ENCODE data around the gene PSME1. TPM values are rescaled to one million over a fixed set of nuclear protein-coding genes. Genes with fewer than 3 reads are reported as not detected.

PSME1 gene
- total RNA-seq, 2 experiments from 2014 or later, result 149 to 187 TPM

GRCh38 chr14:24186831-24187538, 51.0 kb downstream of the PSME1 start:
- Histone ChIP-seq H4K20me1 (ENCODE audit: insufficient read depth, low read length) (no peaks in the 10 kb centered on the region), H3K9me2 (ENCODE audit: insufficient read depth, low read length) (no peaks in the 10 kb centered on the region), H3K4me1 (ENCODE audit: insufficient read depth, low read length, poor library complexity, severe bottlenecking) (peaks cover 16% of the 10 kb centered on the region), H3K79me2 (ENCODE audit: insufficient read depth, low read depth, low read length) (peaks cover 11% of the 10 kb centered on the region; the same call in 1 of the 2 replicates), H3K4me3 (ENCODE audit: low read depth, low read length, poor library complexity, severe bottlenecking) (peak overlapping the region; percentile 85), H2AFZ (ENCODE audit: low read length) (no peak overlapping the region), H3K27ac (ENCODE audit: low read depth, low read length, poor library complexity, severe bottlenecking) (no peak overlapping the region), H3K36me3 (ENCODE audit: insufficient read depth, low read length) (peaks cover 58% of the 10 kb centered on the region), H3K9me3 (ENCODE audit: low read length) (no peaks in the 10 kb centered on the region), H3K4me2 (ENCODE audit: low read length) (peak overlapping the region; percentile 93)
- CTCF ChIA-PET (ENCODE audit: unreplicated experiment), result no interaction called here
- TF ChIP-seq EZH2phosphoT487 (IDR thresholded peaks at IDR 0.05; ENCODE audit: borderline replicate concordance, low read depth, low read length) (no peak), CTCF (conservative IDR thresholded peaks at IDR 0.05; ENCODE audit: low read length) (no peak)
- intact Hi-C loops (cut with micrococcal nuclease; ENCODE audit: unreplicated experiment), result no loop called here
- POLR2A ChIA-PET, result no interaction called here
- BruUV-seq (replicated peaks), result no TSS peak
- DNase-seq (ENCODE audit: low spot score), result no peak

- H3K4me1 ChIP-seq (ENCODE audit: insufficient read depth, low read length, poor library complexity, severe bottlenecking), result peaks cover 16% of the 10 kb centered on the region
- H3K27ac ChIP-seq (ENCODE audit: low read depth, low read length, poor library complexity, severe bottlenecking), result no peak overlapping the region
- H3K9me2 ChIP-seq (ENCODE audit: insufficient read depth, low read length), result no peaks in the 10 kb centered on the region
- H2AFZ ChIP-seq (ENCODE audit: low read length), result no peak overlapping the region
- H3K9me3 ChIP-seq (ENCODE audit: low read length), result no peaks in the 10 kb centered on the region
- TF ChIP-seq CTCF (conservative IDR thresholded peaks at IDR 0.05; ENCODE audit: low read length), result no peak
- TF ChIP-seq EZH2phosphoT487 (IDR thresholded peaks at IDR 0.05; ENCODE audit: borderline replicate concordance, low read depth, low read length), result no peak
- H3K4me2 ChIP-seq (ENCODE audit: low read length), result peak overlapping the region; percentile 93
- no peak for DNase-seq (ENCODE audit: low spot score)
- H3K4me3 ChIP-seq (ENCODE audit: low read depth, low read length, poor library complexity, severe bottlenecking), result peak overlapping the region; percentile 85
- POLR2A ChIA-PET, result no interaction called here
- intact Hi-C loops (cut with micrococcal nuclease; ENCODE audit: unreplicated experiment), result no loop called here
- no TSS peak for BruUV-seq (replicated peaks)
- H4K20me1 ChIP-seq (ENCODE audit: insufficient read depth, low read length), result no peaks in the 10 kb centered on the region
- peaks cover 11% of the 10 kb centered on the region; the same call in 1 of the 2 replicates for H3K79me2 ChIP-seq (ENCODE audit: insufficient read depth, low read depth, low read length)
- CTCF ChIA-PET (ENCODE audit: unreplicated experiment), result no interaction called here
- H3K36me3 ChIP-seq (ENCODE audit: insufficient read depth, low read length), result peaks cover 61% of the 10 kb centered on the region
Observed at GRCh38 chr14:24187539-24187915, 51.5 kb downstream of the PSME1 start.

Small RNA genes lying within 50 kb of the gene (microRNA-seq; reads per million reads assigned to microRNA genes)
- not detected for gene MIR7703 (ENCODE audit: borderline replicate concordance)

Small RNA genes lying within 50 kb of the gene (small RNA-seq; reads per million reads assigned to genes)
- gene IPO4 (0.16 reads per million), gene IRF9 (not detected), gene RNA5SP383 (3.9 reads per million, percentile 89 among the genes with 10 or more reads in this experiment)

Other genes starting within 250 kb of the PSME1 start
Only the 30 nearest of the 31 such genes appear.
- gene DHRS4, start 182.4 kb upstream of the PSME1 start, total RNA-seq (2014; rRNA removed; shearing (Covaris generic)), result 18.5 and 18.7 TPM in 2 replicates
- gene DHRS4, start 182.4 kb upstream of the PSME1 start, total RNA-seq (2022), result 18.8 and 19.6 TPM in 2 replicates
- 12.9 and 24.2 TPM in 2 replicates for gene DHRS4L2, start 147.3 kb upstream of the PSME1 start, total RNA-seq (2014; rRNA removed; shearing (Covaris generic))
- gene DHRS4L2, start 147.3 kb upstream of the PSME1 start, total RNA-seq (2022), result 18.6 and 18.8 TPM in 2 replicates
- gene CARMIL3, start 84.2 kb upstream of the PSME1 start, total RNA-seq (2014; rRNA removed; shearing (Covaris generic)), result 0.03 and 0.32 TPM in 2 replicates
- gene CARMIL3, start 84.2 kb upstream of the PSME1 start, total RNA-seq (2022), result 0.21 TPM in 1 of 2 replicates, not detected in the other
- gene CPNE6, start 64.6 kb upstream of the PSME1 start, total RNA-seq (2014; rRNA removed; shearing (Covaris generic)), result 0.10 TPM in 1 of 2 replicates, not detected in the other
- gene CPNE6, start 64.6 kb upstream of the PSME1 start, total RNA-seq (2022), result not detected in 2 replicates
- 33.7 and 43.6 TPM in 2 replicates for gene PCK2, start 41.9 kb upstream of the PSME1 start, total RNA-seq (2014; rRNA removed; shearing (Covaris generic))
- 130 TPM in 2 replicates for gene PCK2, start 41.9 kb upstream of the PSME1 start, total RNA-seq (2022)
- gene DCAF11, start 21.4 kb upstream of the PSME1 start, total RNA-seq (2014; rRNA removed; shearing (Covaris generic)), result 75.5 and 79.2 TPM in 2 replicates
- gene DCAF11, start 21.4 kb upstream of the PSME1 start, total RNA-seq (2022), result 63.6 and 77.3 TPM in 2 replicates
- gene NRL, start 21.2 kb upstream of the PSME1 start, total RNA-seq (2014; rRNA removed; shearing (Covaris generic)), result 3.1 and 4.6 TPM in 2 replicates
- 7.5 and 8.1 TPM in 2 replicates for gene NRL, start 21.2 kb upstream of the PSME1 start, total RNA-seq (2022)
- 0.28 TPM in 2 replicates for gene FITM1, start 5.5 kb upstream of the PSME1 start, total RNA-seq (2014; rRNA removed; shearing (Covaris generic))
- gene FITM1, start 5.5 kb upstream of the PSME1 start, total RNA-seq (2022), result 0.97 and 1.4 TPM in 2 replicates
- 73.2 and 74.8 TPM in 2 replicates for gene EMC9, start 5.4 kb downstream of the PSME1 start, total RNA-seq (2014; rRNA removed; shearing (Covaris generic))
- 72.0 and 72.9 TPM in 2 replicates for gene EMC9, start 5.4 kb downstream of the PSME1 start, total RNA-seq (2022)
- 254 and 290 TPM in 2 replicates for gene PSME2, start 10.4 kb downstream of the PSME1 start, total RNA-seq (2014; rRNA removed; shearing (Covaris generic))
- gene PSME2, start 10.4 kb downstream of the PSME1 start, total RNA-seq (2022), result 176 and 188 TPM in 2 replicates
- 37.8 and 66.1 TPM in 2 replicates for gene RNF31, start 11.3 kb downstream of the PSME1 start, total RNA-seq (2014; rRNA removed; shearing (Covaris generic))
- gene RNF31, start 11.3 kb downstream of the PSME1 start, total RNA-seq (2022), result 57.8 and 58.1 TPM in 2 replicates
- gene IRF9, start 25.1 kb downstream of the PSME1 start, total RNA-seq (2014; rRNA removed; shearing (Covaris generic)), result 35.1 and 40.7 TPM in 2 replicates
- 36.2 and 39.1 TPM in 2 replicates for gene IRF9, start 25.1 kb downstream of the PSME1 start, total RNA-seq (2022)
- 4.3 and 9.8 TPM in 2 replicates for gene REC8, start 35.9 kb downstream of the PSME1 start, total RNA-seq (2014; rRNA removed; shearing (Covaris generic))
- 12.6 and 14.2 TPM in 2 replicates for gene REC8, start 35.9 kb downstream of the PSME1 start, total RNA-seq (2022)
- gene IPO4, start 52.6 kb downstream of the PSME1 start, total RNA-seq (2014; rRNA removed; shearing (Covaris generic)), result 48.4 and 59.2 TPM in 2 replicates
- gene IPO4, start 52.6 kb downstream of the PSME1 start, total RNA-seq (2022), result 49.3 and 53.1 TPM in 2 replicates
- 23.4 and 31.3 TPM in 2 replicates for gene TM9SF1, start 59.2 kb downstream of the PSME1 start, total RNA-seq (2014; rRNA removed; shearing (Covaris generic))
- gene TM9SF1, start 59.2 kb downstream of the PSME1 start, total RNA-seq (2022), result 23.1 and 27.8 TPM in 2 replicates
- gene TSSK4, start 69.5 kb downstream of the PSME1 start, total RNA-seq (2014; rRNA removed; shearing (Covaris generic)), result not detected in 2 replicates
- gene TSSK4, start 69.5 kb downstream of the PSME1 start, total RNA-seq (2022), result 1.1 and 1.5 TPM in 2 replicates
- gene CHMP4A, start 77.3 kb downstream of the PSME1 start, total RNA-seq (2014; rRNA removed; shearing (Covaris generic)), result 48.5 and 65.7 TPM in 2 replicates
- 67.6 and 72.9 TPM in 2 replicates for gene CHMP4A, start 77.3 kb downstream of the PSME1 start, total RNA-seq (2022)
- gene MDP1, start 79.9 kb downstream of the PSME1 start, total RNA-seq (2014; rRNA removed; shearing (Covaris generic)), result 21.5 and 23.2 TPM in 2 replicates
- 26.6 and 30.9 TPM in 2 replicates for gene MDP1, start 79.9 kb downstream of the PSME1 start, total RNA-seq (2022)
- 167 and 285 TPM in 2 replicates for gene NEDD8, start 96.2 kb downstream of the PSME1 start, total RNA-seq (2014; rRNA removed; shearing (Covaris generic))
- 174 and 182 TPM in 2 replicates for gene NEDD8, start 96.2 kb downstream of the PSME1 start, total RNA-seq (2022)
- gene GMPR2, start 96.7 kb downstream of the PSME1 start, total RNA-seq (2014; rRNA removed; shearing (Covaris generic)), result 39.4 and 51.4 TPM in 2 replicates
- gene GMPR2, start 96.7 kb downstream of the PSME1 start, total RNA-seq (2022), result 61.4 and 62.3 TPM in 2 replicates
- gene TINF2, start 106.4 kb downstream of the PSME1 start, total RNA-seq (2014; rRNA removed; shearing (Covaris generic)), result 63.9 and 70.1 TPM in 2 replicates
- 76.1 and 77.5 TPM in 2 replicates for gene TINF2, start 106.4 kb downstream of the PSME1 start, total RNA-seq (2022)
- 3.0 and 5.2 TPM in 2 replicates for gene TGM1, start 127.0 kb downstream of the PSME1 start, total RNA-seq (2014; rRNA removed; shearing (Covaris generic))
- 5.4 and 7.0 TPM in 2 replicates for gene TGM1, start 127.0 kb downstream of the PSME1 start, total RNA-seq (2022)
- 16.7 and 24.3 TPM in 2 replicates for gene RABGGTA, start 135.4 kb downstream of the PSME1 start, total RNA-seq (2014; rRNA removed; shearing (Covaris generic))
- gene RABGGTA, start 135.4 kb downstream of the PSME1 start, total RNA-seq (2022), result 27.3 and 29.7 TPM in 2 replicates
- gene DHRS1, start 163.6 kb downstream of the PSME1 start, total RNA-seq (2014; rRNA removed; shearing (Covaris generic)), result 21.0 and 27.4 TPM in 2 replicates
- 34.9 and 35.6 TPM in 2 replicates for gene DHRS1, start 163.6 kb downstream of the PSME1 start, total RNA-seq (2022)
- 30.6 and 33.2 TPM in 2 replicates for gene NOP9, start 163.7 kb downstream of the PSME1 start, total RNA-seq (2014; rRNA removed; shearing (Covaris generic))
- 44.0 and 52.6 TPM in 2 replicates for gene NOP9, start 163.7 kb downstream of the PSME1 start, total RNA-seq (2022)
- gene CIDEB, start 171.8 kb downstream of the PSME1 start, total RNA-seq (2014; rRNA removed; shearing (Covaris generic)), result not detected in 2 replicates
- gene CIDEB, start 171.8 kb downstream of the PSME1 start, total RNA-seq (2022), result 1.6 and 3.2 TPM in 2 replicates
- 15.7 and 18.2 TPM in 2 replicates for gene LTB4R2, start 173.9 kb downstream of the PSME1 start, total RNA-seq (2014; rRNA removed; shearing (Covaris generic))
- 37.6 TPM in 2 replicates for gene LTB4R2, start 173.9 kb downstream of the PSME1 start, total RNA-seq (2022)
- gene LTB4R, start 175.3 kb downstream of the PSME1 start, total RNA-seq (2014; rRNA removed; shearing (Covaris generic)), result 15.8 and 17.9 TPM in 2 replicates
- gene LTB4R, start 175.3 kb downstream of the PSME1 start, total RNA-seq (2022), result 28.3 and 30.5 TPM in 2 replicates
- gene ADCY4, start 198.9 kb downstream of the PSME1 start, total RNA-seq (2014; rRNA removed; shearing (Covaris generic)), result 0.26 and 2.0 TPM in 2 replicates
- 3.4 and 6.0 TPM in 2 replicates for gene ADCY4, start 198.9 kb downstream of the PSME1 start, total RNA-seq (2022)
- 8.1 and 13.8 TPM in 2 replicates for gene RIPK3, start 203.8 kb downstream of the PSME1 start, total RNA-seq (2014; rRNA removed; shearing (Covaris generic))
- gene RIPK3, start 203.8 kb downstream of the PSME1 start, total RNA-seq (2022), result 14.5 and 18.8 TPM in 2 replicates